ENCODE results near the gene CELF5. TPM values are rescaled to one million over a fixed set of nuclear protein-coding genes. Genes with fewer than 3 reads are reported as not detected.

The CELF5 gene
- total RNA-seq, 1 experiment from 2014 or later: 2.5 TPM

DNA sequence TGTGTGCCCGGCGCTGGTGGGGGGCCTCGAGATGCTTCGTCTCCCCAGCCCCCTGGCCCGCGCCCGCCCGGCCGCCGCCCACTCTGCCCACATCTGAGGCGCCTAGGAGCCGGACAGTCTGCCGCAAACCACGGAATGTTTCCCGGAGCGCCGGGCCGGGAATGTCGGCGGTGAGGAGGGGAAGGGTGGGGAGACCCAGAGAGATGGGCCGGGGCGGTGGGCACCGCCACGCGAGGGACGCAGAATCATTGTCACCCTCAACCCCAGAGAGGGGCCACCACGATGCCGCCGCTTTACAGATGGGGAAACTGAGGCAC, 95.9 kb downstream of the CELF5 start:
- intact Hi-C loops (cut with micrococcal nuclease): no loop called here
- ChIA-PET CTCF (no interaction called here), RAD21 (ENCODE audit: low non-redundant PET in 1 of 2, low total read pairs in 2 of 2, uncharacterized antibody in 2 of 2, unreplicated experiment in 2 of 2) (no interaction called here), POLR2A (no interaction called here)
- Histone ChIP-seq H3K27ac (ENCODE audit: low read depth, low read length) (no peak overlapping the region), H3K4me1 (ENCODE audit: control insufficient read depth in 1 of 2, insufficient read depth in 2 of 2, low read length in 2 of 2) (peaks cover 5 to 17% of the 10 kb centered on the region in 2 experiments; a peak in 3 of 4 replicates), H4K20me1 (ENCODE audit: insufficient read depth) (no peaks in the 10 kb centered on the region), H3K9me2 (ENCODE audit: insufficient read depth) (no peaks in the 10 kb centered on the region), H3K27me3 (ENCODE audit: insufficient read depth, low read length) (peaks cover 13% of the 10 kb centered on the region; the same call in 1 of the 2 replicates), H3K36me3 (ENCODE audit: control insufficient read depth in 1 of 2, insufficient read depth in 2 of 2, low read length in 2 of 2) (no peaks in the 10 kb centered on the region), H2AFZ (ENCODE audit: low read depth, low read length, poor library complexity, severe bottlenecking) (no peak overlapping the region), H3K4me3 (replicated peaks in 1 of 2; ENCODE audit: low read depth in 1 of 2, low read length in 2 of 2) (no peak overlapping the region), H3K9ac (ENCODE audit: low read length) (no peak overlapping the region), H3K4me2 (ENCODE audit: low read length) (peak overlapping the region; percentile 14; the same call in 1 of the 2 replicates), H3K9me3 (ENCODE audit: control insufficient read depth in 1 of 2, insufficient read depth in 1 of 2, low read depth in 1 of 2, low read length in 2 of 2) (no peaks in the 10 kb centered on the region), H3K79me2 (ENCODE audit: insufficient read depth, low read length) (no peaks in the 10 kb centered on the region)
- no TSS peak for BruUV-seq (replicated peaks)
- no peak for DNase-seq (ENCODE audit: low read depth, low spot score)
- TF ChIP-seq ELF1 (IDR thresholded peaks at IDR 0.05; ENCODE audit: borderline replicate concordance, low read depth) (no peak), RAD21 (IDR thresholded peaks at IDR 0.05; ENCODE audit: low read depth) (no peak), ZFX (IDR thresholded peaks at IDR 0.05) (no peak)
- ATAC-seq: no peak

DNA sequence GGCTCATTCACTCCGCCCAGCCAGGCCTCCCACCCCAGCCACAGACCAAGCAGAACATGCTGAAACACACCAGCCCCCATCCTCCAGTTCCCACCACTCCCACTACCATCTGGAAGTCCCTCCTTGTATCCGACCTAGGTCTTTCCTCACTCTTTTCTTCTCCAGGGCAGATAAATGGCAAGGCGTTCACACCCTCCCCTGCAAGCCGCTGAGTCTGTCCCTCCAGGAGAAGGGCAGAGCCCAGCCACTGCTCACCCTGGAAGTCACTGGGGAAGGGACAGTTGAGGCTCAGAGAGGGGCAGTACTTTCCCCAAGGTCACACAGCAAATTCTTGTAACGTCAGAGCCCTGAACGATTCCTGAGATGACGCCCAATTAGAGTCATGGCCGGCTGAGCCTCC, 96.4 kb downstream of the CELF5 start:
- Histone ChIP-seq H3K36me3 (ENCODE audit: control insufficient read depth in 1 of 2, insufficient read depth in 2 of 2, low read length in 2 of 2) (no peaks in the 10 kb centered on the region), H3K4me2 (ENCODE audit: low read length) (no peak overlapping the region), H2AFZ (ENCODE audit: low read depth, low read length, poor library complexity, severe bottlenecking) (no peak overlapping the region), H3K27ac (ENCODE audit: low read depth, low read length) (no peak overlapping the region), H3K9me3 (ENCODE audit: control insufficient read depth in 1 of 2, insufficient read depth in 1 of 2, low read depth in 1 of 2, low read length in 2 of 2) (no peaks in the 10 kb centered on the region), H3K9me2 (ENCODE audit: insufficient read depth) (no peaks in the 10 kb centered on the region), H3K4me3 (replicated peaks in 1 of 2; ENCODE audit: low read depth in 1 of 2, low read length in 2 of 2) (no peak overlapping the region), H3K4me1 (ENCODE audit: control insufficient read depth in 1 of 2, insufficient read depth in 2 of 2, low read length in 2 of 2) (peaks cover 5 to 17% of the 10 kb centered on the region in 2 experiments; a peak in 3 of 4 replicates), H4K20me1 (ENCODE audit: insufficient read depth) (no peaks in the 10 kb centered on the region), H3K79me2 (ENCODE audit: insufficient read depth, low read length) (no peaks in the 10 kb centered on the region), H3K27me3 (ENCODE audit: insufficient read depth, low read length) (peaks cover 13% of the 10 kb centered on the region; the same call in 1 of the 2 replicates), H3K9ac (ENCODE audit: low read length) (no peak overlapping the region)
- no peak for DNase-seq (ENCODE audit: low read depth, low spot score)
- ChIA-PET RAD21 (ENCODE audit: low non-redundant PET in 1 of 2, low total read pairs in 2 of 2, uncharacterized antibody in 2 of 2, unreplicated experiment in 2 of 2) (no interaction called here), POLR2A (no interaction called here), CTCF (no interaction called here)
- intact Hi-C loops (cut with micrococcal nuclease): no loop called here
- no peak for ATAC-seq
- TF ChIP-seq SRF (IDR thresholded peaks at IDR 0.05; ENCODE audit: low read depth) (no peak), TCF7L2 (IDR thresholded peaks at IDR 0.05; ENCODE audit: borderline replicate concordance, extremely low read depth, insufficient read depth, insufficient read length) (no peak), ELF1 (IDR thresholded peaks at IDR 0.05; ENCODE audit: borderline replicate concordance, low read depth) (no peak), FOSL1 (IDR thresholded peaks at IDR 0.05; ENCODE audit: low read depth) (no peak), SP1 (IDR thresholded peaks at IDR 0.05; ENCODE audit: low read depth) (no peak), EZH2 (IDR thresholded peaks at IDR 0.05) (no peak), POLR2AphosphoS5 (IDR thresholded peaks at IDR 0.05; ENCODE audit: low read depth, low read length) (no peak), ZNF274 (IDR thresholded peaks at IDR 0.05; ENCODE audit: low read depth, low read length) (no peak), RAD21 (IDR thresholded peaks at IDR 0.05; ENCODE audit: low read depth) (no peak), CBX3 (IDR thresholded peaks at IDR 0.05; ENCODE audit: low read depth) (no peak), JUND (IDR thresholded peaks at IDR 0.05) (no peak), POLR2A (IDR thresholded peaks at IDR 0.05; ENCODE audit: borderline replicate concordance, extremely low read depth, insufficient read depth, insufficient read length) (no peak)
- TF ChIP-seq, protein P1, sequence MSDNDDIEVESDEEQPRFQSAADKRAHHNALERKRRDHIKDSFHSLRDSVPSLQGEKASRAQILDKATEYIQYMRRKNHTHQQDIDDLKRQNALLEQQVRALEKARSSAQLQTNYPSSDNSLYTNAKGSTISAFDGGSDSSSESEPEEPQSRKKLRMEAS (IDR thresholded peaks at IDR 0.05): no peak
- TF ChIP-seq, protein P2, sequence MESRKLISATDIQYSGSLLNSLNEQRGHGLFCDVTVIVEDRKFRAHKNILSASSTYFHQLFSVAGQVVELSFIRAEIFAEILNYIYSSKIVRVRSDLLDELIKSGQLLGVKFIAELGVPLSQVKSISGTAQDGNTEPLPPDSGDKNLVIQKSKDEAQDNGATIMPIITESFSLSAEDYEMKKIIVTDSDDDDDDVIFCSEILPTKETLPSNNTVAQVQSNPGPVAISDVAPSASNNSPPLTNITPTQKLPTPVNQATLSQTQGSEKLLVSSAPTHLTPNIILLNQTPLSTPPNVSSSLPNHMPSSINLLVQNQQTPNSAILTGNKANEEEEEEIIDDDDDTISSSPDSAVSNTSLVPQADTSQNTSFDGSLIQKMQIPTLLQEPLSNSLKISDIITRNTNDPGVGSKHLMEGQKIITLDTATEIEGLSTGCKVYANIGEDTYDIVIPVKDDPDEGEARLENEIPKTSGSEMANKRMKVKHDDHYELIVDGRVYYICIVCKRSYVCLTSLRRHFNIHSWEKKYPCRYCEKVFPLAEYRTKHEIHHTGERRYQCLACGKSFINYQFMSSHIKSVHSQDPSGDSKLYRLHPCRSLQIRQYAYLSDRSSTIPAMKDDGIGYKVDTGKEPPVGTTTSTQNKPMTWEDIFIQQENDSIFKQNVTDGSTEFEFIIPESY (IDR thresholded peaks at IDR 0.05; ENCODE audit: extremely low read depth, insufficient replicate concordance, low read length): no peak
- no TSS peak for BruUV-seq (replicated peaks)

Measured in HCT116 (cell line).